Uterus (tissue), 2 donors: ENCODE results near the gene MCTP1.

Source experiments
- POLR2A ChIP-seq, 2 donors: fragments of 450-650 bp; IDR thresholded peaks; one replicate each; pipeline ENCODE4 v1.6.1; 2016; ENCODE audit warnings: antibody characterized with exemption in 2 of 2, mild to moderate bottlenecking in 1 of 2, moderate library complexity in 1 of 2
- TF ChIP-seq, protein P1 (sequence below), 4 experiments: fragments of 200-600 bp in 2 of 4; fragments of 450-650 bp in 2 of 4; sonication (generic) in 2 of 4; IDR thresholded peaks; one replicate each; pipeline ENCODE4 v1.5.1; 2016 to 2019; ENCODE audit warnings: antibody characterized with exemption in 4 of 4, mild to moderate bottlenecking in 2 of 4, moderate library complexity in 1 of 4

DNA sequence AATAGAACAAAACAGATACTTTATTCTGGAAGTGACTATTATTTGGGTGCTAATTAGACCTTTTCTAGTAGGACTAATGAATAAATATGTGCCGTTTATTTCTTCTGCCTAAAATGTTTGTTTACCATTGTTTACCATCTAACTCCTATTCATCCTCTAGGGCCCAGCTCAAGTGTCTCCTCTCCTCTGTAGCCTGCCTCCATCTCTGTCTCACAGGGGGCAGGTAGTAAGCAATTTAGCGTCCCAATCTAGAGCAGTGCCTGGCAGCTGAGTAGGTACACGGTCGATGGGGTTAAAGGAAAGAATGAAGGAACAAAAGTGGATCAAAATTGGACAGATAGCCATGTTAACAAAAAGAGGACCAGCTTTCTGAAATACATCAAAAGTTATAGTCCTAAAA lies 435.6 kb downstream of the MCTP1 start:
- TF ChIP-seq POLR2A (IDR thresholded peaks at IDR 0.05), result no peak
- TF ChIP-seq, protein P1, sequence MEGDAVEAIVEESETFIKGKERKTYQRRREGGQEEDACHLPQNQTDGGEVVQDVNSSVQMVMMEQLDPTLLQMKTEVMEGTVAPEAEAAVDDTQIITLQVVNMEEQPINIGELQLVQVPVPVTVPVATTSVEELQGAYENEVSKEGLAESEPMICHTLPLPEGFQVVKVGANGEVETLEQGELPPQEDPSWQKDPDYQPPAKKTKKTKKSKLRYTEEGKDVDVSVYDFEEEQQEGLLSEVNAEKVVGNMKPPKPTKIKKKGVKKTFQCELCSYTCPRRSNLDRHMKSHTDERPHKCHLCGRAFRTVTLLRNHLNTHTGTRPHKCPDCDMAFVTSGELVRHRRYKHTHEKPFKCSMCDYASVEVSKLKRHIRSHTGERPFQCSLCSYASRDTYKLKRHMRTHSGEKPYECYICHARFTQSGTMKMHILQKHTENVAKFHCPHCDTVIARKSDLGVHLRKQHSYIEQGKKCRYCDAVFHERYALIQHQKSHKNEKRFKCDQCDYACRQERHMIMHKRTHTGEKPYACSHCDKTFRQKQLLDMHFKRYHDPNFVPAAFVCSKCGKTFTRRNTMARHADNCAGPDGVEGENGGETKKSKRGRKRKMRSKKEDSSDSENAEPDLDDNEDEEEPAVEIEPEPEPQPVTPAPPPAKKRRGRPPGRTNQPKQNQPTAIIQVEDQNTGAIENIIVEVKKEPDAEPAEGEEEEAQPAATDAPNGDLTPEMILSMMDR (IDR thresholded peaks at IDR 0.05), result no peak
